HG03060 (cell line): ENCODE data around the gene GP1BB.

ENCODE experiments used
- ATAC-seq: cut with Tn5 transposase; IDR thresholded peaks from one replicate; pipeline ENCODE4 v1.9.1; 2021; ENCODE audit warnings: low read depth, moderate number of reproducible peaks; ENCODE audit not compliant: unreplicated experiment

Gene GP1BB

DNA sequence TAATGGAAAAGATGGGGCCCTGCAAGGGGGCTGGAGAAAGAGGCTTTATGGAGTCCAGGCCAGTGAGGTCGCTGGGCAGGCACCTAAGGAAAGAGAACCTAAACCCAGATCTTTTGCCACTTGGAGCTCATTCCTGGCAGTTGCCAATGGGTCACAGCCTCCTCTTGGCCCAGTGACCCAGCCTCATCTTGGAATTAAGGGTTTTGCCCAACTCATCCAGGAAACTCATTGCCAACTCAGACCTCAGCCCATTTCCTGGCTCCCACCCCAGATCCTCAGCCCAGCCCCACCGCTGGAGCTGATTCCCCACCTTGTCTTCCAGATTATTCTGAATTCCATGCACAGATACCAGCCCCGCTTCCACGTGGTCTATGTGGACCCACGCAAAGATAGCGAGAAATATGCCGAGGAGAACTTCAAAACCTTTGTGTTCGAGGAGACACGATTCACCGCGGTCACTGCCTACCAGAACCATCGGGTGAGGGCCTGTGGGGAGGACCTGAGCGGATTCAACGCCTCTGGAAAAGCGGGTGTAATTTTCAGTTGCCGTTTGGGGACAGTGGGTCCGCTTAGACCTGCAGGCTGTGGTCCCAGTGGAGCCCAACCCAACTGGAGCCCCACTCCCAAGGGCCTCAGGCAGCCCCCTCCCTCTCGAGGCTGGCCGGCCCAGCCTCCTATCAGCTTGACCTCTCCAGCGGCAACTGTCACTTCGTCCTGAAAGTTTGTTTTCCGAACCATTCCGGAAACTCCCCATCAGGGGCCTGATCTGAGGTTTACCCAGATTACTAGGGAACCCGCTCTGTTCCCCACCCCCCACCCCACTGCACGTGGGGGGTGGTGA is 41.5 kb downstream of the GP1BB start:
- no peak for ATAC-seq

DNA sequence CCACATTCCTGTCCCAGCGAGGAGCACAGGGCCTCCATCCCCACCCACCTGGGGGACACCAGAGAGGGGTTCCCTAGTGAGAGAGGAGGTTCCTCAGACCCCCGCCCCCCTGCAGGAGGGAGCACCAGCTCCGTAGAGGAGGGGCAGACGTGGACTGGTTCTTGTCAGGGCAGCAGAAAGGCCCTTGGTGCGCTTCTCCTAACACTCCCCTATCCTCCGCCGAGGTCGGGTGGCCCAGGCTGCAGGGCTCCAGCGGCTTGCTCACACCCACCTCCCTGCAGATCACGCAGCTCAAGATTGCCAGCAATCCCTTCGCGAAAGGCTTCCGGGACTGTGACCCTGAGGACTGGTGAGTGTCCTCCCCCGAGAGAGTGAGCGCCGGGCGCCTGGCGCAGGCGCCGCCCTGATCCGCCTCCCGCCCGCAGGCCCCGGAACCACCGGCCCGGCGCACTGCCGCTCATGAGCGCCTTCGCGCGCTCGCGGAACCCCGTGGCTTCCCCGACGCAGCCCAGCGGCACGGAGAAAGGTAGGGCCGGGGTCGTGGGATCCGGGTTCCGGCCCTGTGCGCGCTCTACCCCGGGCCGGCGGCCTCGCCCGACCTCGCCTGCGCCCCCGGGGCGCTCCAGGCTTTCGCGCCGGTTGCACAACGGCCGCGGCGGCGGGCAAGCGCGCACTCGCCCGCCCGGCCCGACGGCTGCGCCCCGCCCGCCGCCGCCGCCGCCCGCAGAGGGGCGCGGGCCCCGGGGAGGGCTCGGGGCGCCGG is 42.3 kb downstream of the GP1BB start:
- ATAC-seq: no peak

- ATAC-seq: no peak
Observed at GRCh38 chr22:19766240-19766510, 42.8 kb downstream of the GP1BB start.

DNA sequence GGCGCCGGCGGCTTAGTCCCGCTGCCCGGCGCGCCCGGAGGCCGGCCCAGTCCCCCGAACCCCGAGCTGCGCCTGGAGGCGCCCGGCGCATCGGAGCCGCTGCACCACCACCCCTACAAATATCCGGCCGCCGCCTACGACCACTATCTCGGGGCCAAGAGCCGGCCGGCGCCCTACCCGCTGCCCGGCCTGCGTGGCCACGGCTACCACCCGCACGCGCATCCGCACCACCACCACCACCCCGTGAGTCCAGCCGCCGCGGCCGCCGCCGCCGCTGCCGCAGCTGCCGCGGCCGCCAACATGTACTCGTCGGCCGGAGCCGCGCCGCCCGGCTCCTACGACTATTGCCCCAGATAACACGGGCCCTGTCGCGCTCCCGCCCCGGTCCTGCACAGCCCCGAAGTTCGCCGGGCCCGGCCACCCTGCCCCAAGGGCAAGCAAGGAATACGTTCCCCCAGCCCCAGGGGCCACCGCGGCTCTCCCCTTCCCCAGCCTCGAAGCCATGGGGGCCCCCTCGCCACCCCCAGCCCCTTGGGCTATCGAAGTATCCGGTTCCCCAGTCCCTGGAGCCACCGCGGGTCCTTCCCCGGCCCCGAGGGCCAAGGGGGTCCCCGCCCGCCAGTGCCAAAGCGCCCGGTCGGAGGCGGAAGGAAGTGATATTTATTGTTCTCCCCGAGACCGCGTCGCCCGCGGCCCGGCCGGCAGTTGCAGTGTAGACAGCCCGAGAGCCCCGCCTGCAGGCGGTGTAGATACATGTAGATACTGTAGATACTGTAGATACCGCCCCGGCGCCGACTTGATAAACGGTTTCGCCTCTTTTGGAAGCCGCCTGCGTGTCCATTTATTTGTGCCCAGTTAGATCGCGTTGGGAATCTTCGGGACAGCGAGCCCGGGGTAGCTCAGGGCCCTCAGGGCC is 43.4 kb downstream of the GP1BB start:
- ATAC-seq: no peak

DNA sequence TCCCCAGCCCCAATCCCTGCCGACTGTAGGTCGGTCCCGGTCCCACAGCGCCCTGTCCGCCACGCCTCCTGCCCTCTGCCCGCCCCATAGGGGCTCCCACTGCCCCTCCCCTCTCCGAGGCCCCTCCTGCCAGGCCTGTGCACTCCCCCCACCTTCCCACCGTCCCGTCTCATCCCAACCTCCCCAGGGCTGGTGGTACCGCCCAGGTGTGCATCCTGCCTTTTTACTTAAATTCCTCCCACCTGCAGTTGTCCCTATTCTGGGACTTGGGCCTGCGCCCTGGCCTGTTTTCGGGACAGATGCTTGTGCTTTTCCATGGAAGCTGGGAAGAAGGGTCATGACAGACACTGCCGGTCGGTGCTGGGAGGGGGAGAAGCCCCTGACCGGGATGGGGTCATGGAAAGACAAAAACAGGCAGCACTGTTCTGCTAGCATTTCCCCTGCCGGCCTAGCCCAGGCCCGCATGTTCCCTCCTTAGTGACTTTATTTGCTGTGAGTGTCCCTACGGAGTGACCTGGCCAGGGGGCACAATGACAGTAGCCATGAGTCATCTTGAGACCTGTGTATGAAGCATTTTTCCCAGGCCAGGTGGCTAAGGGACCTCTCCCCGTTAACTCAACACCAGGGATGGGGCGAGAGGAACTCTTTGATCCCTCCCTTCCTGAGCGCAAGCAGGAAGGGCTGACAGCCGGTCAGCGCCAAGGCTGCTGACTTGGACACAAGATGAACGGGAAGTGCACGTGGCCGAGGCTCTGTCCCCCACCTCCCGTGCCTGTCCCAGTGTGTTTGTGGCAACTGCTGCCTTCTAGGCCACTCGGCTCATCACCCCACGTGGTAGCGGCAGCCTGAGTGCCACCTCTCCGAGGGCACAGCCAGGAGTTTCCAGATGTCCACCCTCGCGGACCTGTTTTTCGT is 44.3 kb downstream of the GP1BB start:
- ATAC-seq: no peak

DNA sequence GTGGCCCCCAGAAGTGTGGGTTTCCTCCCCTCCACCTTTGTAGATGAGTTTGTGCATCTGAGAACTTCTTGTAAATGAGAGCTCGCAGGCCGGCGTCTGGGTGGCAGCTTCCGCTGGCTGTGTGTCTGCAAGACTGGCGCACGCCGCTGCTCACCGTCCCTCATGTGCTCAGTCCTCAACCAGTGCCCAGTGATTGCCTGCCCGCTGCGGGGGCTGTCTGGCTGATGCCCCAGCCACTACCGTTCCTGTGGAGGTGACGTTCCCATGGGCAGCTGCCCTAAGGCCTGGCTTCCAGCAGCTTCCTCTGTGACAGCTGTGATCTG is 46.0 kb downstream of the GP1BB start:
- no peak for ATAC-seq

DNA sequence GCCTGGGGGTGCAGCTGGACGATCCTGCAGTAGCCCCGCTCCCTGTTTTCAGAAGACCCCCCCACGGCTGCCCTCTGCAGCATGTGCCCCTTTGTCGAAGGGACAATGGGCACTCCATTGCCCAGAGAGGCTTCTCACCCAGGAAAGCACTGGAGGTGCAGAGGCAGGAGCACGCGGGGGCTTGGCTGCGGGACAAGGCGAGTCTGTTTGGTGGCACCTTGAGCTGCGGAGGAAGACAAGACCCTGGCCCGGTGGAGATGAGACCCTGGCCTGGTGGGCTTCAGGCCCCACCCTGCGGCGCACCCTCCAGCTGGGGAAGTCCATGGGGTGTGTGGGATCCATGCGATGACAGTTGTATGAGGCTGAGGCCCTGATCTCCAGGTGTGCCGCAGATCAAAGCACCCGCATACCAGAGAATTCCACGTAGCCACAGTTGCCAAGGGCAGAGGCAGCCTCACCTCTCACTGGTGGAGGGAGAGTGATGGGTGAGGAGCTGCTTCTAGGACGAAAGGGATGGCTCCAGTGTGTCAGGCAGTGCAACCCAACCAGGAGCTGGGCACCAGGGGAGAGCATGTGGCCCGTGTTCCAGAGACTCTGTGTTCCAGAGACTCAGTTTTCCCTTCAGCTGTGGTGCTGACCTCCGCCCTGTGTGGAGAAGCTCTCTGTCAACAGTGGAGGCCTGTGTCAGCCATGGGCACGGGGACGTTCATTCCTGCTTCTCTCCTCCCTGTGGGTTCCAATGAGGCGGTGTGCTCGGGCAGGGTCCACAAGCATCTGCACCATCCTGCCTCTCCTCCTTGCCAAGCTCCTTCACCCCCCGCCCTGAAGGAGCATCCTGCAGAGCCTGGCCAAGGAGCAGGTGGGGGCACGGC is 47.2 kb downstream of the GP1BB start:
- no peak for ATAC-seq

DNA sequence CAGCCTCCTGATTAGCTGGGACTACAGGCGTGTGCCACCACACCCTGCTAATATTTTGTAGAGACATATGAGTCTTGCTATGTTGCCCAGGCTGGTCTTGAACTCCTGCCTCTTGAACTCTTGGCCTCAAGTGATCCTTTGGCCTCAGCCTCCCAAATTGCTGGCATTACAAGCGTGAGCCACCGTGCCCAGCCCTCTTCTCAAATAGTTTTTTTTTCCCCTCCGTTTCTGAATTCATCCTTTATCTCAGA is 49.0 kb downstream of the GP1BB start:
- no peak for ATAC-seq

- ATAC-seq: peak; percentile 74
Observed at GRCh38 chr22:19772673-19773469, 49.5 kb downstream of the GP1BB start.

DNA sequence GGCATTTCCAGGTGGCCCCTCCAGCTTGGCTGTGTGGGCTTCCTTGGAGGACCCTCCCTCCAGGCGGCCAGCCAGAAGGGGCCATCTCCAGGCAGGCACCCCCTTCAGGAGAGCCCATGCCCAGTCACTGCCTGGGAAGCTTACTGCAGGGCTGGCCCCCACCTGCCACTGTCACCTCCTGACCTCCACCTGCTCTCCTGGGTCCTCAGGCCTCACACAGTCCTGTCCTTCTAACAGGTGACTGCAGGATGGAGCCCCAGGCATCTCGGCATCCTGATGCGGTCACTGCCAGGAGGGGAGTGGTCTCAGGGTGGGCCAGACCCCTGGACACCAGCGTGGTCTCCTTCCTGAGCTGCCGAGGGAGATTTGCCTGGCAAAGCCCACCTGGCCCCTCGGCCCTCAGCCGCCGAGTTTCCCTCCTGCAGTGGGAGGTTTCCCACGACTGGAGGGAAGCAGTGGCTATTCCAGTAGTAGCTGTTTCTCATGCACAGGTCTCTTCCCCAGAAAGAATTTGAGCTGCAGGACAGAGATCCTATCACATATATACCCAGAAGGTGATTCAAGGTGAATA is 50.2 kb downstream of the GP1BB start:
- ATAC-seq: no peak
